Prostate gland (tissue), 2 donors: ENCODE measurements around the gene RNF123.

Experiments
- CTCF ChIP-seq, 4 experiments: fragments of 200-600 bp in 2 of 4; fragments of 450-650 bp in 2 of 4; sonication (generic) in 2 of 4; IDR thresholded peaks; 1 replicate in 3 of 4; 2 replicates in 1 of 4; pipeline ENCODE4 v1.5.1; 2016 to 2019; ENCODE audit warnings: antibody characterized with exemption in 4 of 4, mild to moderate bottlenecking in 2 of 4, moderate library complexity in 2 of 4
- POLR2A ChIP-seq: fragments of 450-650 bp; IDR thresholded peaks from one replicate; pipeline ENCODE4 v1.6.1; 2016; ENCODE audit warnings: antibody characterized with exemption, mild to moderate bottlenecking
- POLR2AphosphoS5 ChIP-seq: sonication (generic); formaldehyde crosslinking; IDR thresholded peaks from one replicate; pipeline ENCODE4 v1.6.1; 2017; ENCODE audit warnings: antibody characterized with exemption

GRCh38 chr3:49727154-49727923 is 38.0 kb downstream of the RNF123 start:
- TF ChIP-seq POLR2A, result no peak
- no peak for TF ChIP-seq CTCF (IDR thresholded peaks at IDR 0.05)
- TF ChIP-seq POLR2AphosphoS5, result no peak
